ENCODE data around the gene MKNK1.

Gene MKNK1

GRCh38 chr1:46594063-46594462 is 10.0 kb downstream of the MKNK1 start:
- Histone ChIP-seq H3K9ac (ENCODE audit: low read depth, low read length, poor library complexity, severe bottlenecking) (no peak overlapping the region), H3K79me2 (ENCODE audit: insufficient read depth, low read length) (no peaks in the 10 kb centered on the region)

GRCh38 chr1:46592823-46593222 is 11.2 kb downstream of the MKNK1 start:
- H3F3A ChIP-seq (ENCODE audit: low read depth) = no peaks in the 10 kb centered on the region
- H3K9ac ChIP-seq (ENCODE audit: low read depth, low read length, poor library complexity, severe bottlenecking) = no peak overlapping the region
- H3K79me2 ChIP-seq (ENCODE audit: insufficient read depth, low read length) = no peaks in the 10 kb centered on the region
- no peak overlapping the region for H3K4me2 ChIP-seq (ENCODE audit: low read depth, low read length, poor library complexity, severe bottlenecking)
- H3K4me3 ChIP-seq (ENCODE audit: low read length, poor library complexity, severe bottlenecking) = no peak overlapping the region
- peaks cover 18% of the 10 kb centered on the region; the same call in 1 of the 2 replicates for H3K36me3 ChIP-seq (ENCODE audit: insufficient read depth, low read length)
- no peak overlapping the region for H2AFZ ChIP-seq (ENCODE audit: low read length)
- H4K20me1 ChIP-seq (ENCODE audit: insufficient read depth, low read length, poor library complexity, severe bottlenecking) = no peaks in the 10 kb centered on the region
- peaks cover 10% of the 10 kb centered on the region for H3K4me1 ChIP-seq (ENCODE audit: insufficient read depth, low read length, poor library complexity, severe bottlenecking)
- H3K27me3 ChIP-seq (ENCODE audit: insufficient read depth, low read length, poor library complexity, severe bottlenecking) = no peaks in the 10 kb centered on the region
- H3K9me3 ChIP-seq (ENCODE audit: insufficient read depth, low read depth, low read length) = no peaks in the 10 kb centered on the region
- TF ChIP-seq CTCF (conservative IDR thresholded peaks at IDR 0.05; ENCODE audit: low read length) = no peak
- no peak for TF ChIP-seq EZH2phosphoT487 (IDR thresholded peaks at IDR 0.05; ENCODE audit: borderline replicate concordance)
- H3K9me2 ChIP-seq (replicated peaks; ENCODE audit: low read depth, low read length) = no peaks in the 10 kb centered on the region

More at GRCh38 chr1:46594063-46594462, 10.0 kb downstream of the MKNK1 start:
- Histone ChIP-seq H3K4me3 (ENCODE audit: low read length, poor library complexity, severe bottlenecking) (no peak overlapping the region), H3K27me3 (ENCODE audit: insufficient read depth, low read length, poor library complexity, severe bottlenecking) (no peaks in the 10 kb centered on the region), H3K4me2 (ENCODE audit: low read depth, low read length, poor library complexity, severe bottlenecking) (no peak overlapping the region), H4K20me1 (ENCODE audit: insufficient read depth, low read length, poor library complexity, severe bottlenecking) (no peaks in the 10 kb centered on the region), H3K9me3 (ENCODE audit: insufficient read depth, low read depth, low read length) (no peaks in the 10 kb centered on the region), H2AFZ (ENCODE audit: low read length) (no peak overlapping the region), H3K36me3 (ENCODE audit: insufficient read depth, low read length) (peaks cover 18% of the 10 kb centered on the region; the same call in 1 of the 2 replicates), H3F3A (ENCODE audit: low read depth) (no peaks in the 10 kb centered on the region), H3K4me1 (ENCODE audit: insufficient read depth, low read length, poor library complexity, severe bottlenecking) (peaks cover 15% of the 10 kb centered on the region), H3K9me2 (replicated peaks; ENCODE audit: low read depth, low read length) (no peaks in the 10 kb centered on the region)
- TF ChIP-seq CTCF (conservative IDR thresholded peaks at IDR 0.05; ENCODE audit: low read length) = no peak
- TF ChIP-seq EZH2phosphoT487 (IDR thresholded peaks at IDR 0.05; ENCODE audit: borderline replicate concordance) = no peak

- no peak overlapping the region for H3K9ac ChIP-seq (ENCODE audit: low read depth, low read length, poor library complexity, severe bottlenecking)
- no peaks in the 10 kb centered on the region for H3K27me3 ChIP-seq (ENCODE audit: insufficient read depth, low read length, poor library complexity, severe bottlenecking)
- no peaks in the 10 kb centered on the region for H3K79me2 ChIP-seq (ENCODE audit: insufficient read depth, low read length)
- H3K9me2 ChIP-seq (replicated peaks; ENCODE audit: low read depth, low read length) = no peaks in the 10 kb centered on the region
- no peaks in the 10 kb centered on the region for H3K9me3 ChIP-seq (ENCODE audit: insufficient read depth, low read depth, low read length)
- H3K4me3 ChIP-seq (ENCODE audit: low read length, poor library complexity, severe bottlenecking) = no peak overlapping the region
- TF ChIP-seq CTCF (conservative IDR thresholded peaks at IDR 0.05; ENCODE audit: low read length) (no peak), EZH2phosphoT487 (IDR thresholded peaks at IDR 0.05; ENCODE audit: borderline replicate concordance) (no peak)
- H3K4me2 ChIP-seq (ENCODE audit: low read depth, low read length, poor library complexity, severe bottlenecking) = no peak overlapping the region
- H3K36me3 ChIP-seq (ENCODE audit: insufficient read depth, low read length) = peaks cover 18% of the 10 kb centered on the region; the same call in 1 of the 2 replicates
- no peak overlapping the region for H2AFZ ChIP-seq (ENCODE audit: low read length)
- no peaks in the 10 kb centered on the region for H3F3A ChIP-seq (ENCODE audit: low read depth)
- H4K20me1 ChIP-seq (ENCODE audit: insufficient read depth, low read length, poor library complexity, severe bottlenecking) = no peaks in the 10 kb centered on the region
- H3K4me1 ChIP-seq (ENCODE audit: insufficient read depth, low read length, poor library complexity, severe bottlenecking) = peaks cover under 1% of the 10 kb centered on the region
These were observed 14.5 kb downstream of the MKNK1 start for GRCh38 chr1:46589529-46589928.
